T-helper 22 cell (primary cell): ENCODE data around the gene LOXL4.

Experiments
- DNase-seq: peaks from one replicate; pipeline ENCODE4 v3.0.0-alpha.2; 2020; ENCODE audit warnings: low read depth

Gene LOXL4

GRCh38 chr10:98295401-98295811 is 27.4 kb upstream of the LOXL4 start:
- no peak for DNase-seq

DNA sequence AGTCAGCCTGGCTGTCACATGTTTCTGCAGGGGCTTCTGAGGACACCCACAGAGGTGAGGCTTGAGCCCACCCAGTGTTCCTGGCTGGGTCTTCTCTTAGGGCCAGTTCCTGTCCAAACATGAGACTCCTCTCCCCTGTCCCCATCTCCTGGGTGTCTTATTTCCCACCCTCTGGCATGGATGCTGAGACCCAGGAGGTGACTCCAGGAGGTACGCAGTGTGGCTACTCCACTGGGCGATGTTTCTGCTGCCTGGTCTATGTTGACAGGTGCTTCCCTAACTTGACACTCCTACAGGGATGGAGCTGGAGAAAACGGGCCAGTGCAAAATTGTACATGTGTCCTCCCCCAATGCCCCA is 26.3 kb upstream of the LOXL4 start:
- no peak for DNase-seq

GRCh38 chr10:98293550-98294269 is 25.7 kb upstream of the LOXL4 start:
- no peak for DNase-seq

- DNase-seq: no peak
Measured at GRCh38 chr10:98292971-98293370, 25.0 kb upstream of the LOXL4 start.

DNA sequence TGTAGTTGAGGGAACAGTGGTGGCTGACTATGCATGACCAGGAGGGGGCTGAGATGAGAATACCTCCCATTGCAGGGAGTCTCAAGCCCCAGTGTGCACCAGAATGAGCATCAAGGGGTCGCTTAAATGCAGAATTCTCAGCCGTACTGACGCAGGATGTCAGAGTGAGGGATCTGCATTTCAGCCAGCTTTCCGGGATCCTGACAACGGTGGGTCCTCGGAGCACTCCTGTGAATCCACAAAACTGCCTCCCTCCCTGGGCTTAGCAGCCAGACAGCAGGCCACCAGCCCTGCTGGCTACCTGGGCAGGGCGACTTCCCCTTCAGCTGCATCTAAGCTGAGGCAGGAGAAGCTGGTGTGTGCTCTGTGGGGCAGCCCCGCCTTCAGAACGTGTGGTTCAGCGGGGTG is 21.8 kb upstream of the LOXL4 start:
- no peak for DNase-seq

GRCh38 chr10:98287321-98287720 is 19.3 kb upstream of the LOXL4 start:
- DNase-seq: no peak

DNA sequence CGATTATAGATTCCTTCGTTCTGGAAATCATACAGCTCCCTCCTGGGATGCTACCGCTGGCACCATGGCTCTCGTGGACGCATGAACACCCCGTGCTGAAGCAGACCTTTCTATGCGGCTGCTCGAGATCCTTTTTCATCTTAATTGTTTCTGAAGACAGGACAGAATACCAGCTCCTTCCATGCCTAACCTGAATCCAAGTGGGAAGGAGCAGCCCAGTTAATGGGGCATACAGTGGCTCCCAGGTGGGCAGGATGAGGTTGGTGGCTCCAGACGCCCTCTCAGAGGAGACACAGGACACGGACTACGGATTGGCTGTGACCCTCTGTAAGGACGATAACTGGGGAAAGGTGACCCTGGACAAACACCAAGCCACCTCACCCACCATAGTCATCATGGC is 18.4 kb upstream of the LOXL4 start:
- no peak for DNase-seq

DNA sequence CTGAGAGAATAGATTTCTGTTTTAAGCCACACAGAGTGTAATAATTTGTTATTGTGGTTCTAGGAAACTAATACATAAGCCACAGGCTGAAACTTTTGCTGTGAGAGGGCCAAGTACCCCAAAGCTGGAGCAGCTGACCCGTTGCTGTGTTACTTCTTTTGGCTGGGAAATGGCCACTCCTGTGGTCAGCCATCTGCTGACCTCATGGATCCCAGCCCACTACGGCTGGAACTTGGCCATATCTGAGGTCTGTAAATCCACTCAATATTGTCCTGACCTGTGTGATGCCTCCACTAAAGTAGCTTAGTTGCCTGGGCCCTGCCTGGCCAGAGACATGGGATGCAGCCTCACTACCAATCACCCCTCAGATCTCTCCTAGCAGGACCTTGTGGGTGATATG is 17.4 kb upstream of the LOXL4 start:
- DNase-seq: no peak

GRCh38 chr10:98276311-98276710 is 8.3 kb upstream of the LOXL4 start:
- DNase-seq: no peak

DNA sequence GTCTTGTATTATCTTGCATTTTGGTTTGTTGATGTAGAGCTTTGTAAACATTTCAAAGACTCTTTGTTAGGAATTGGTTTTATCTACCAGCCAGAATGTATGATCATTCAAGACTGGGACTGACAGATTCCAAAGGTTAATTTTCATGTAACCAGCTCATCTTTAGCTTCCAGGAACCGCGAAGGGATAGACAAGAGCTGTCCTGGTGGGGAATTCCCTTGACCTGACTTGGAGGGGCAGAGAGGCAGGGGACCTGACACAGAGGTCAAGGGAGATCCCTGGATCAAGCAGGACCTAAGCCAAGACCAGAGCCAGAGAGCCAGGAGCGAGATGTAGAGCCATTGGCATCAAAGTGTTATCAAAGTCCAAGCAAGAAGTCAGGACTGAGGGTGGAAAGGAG is 6.6 kb upstream of the LOXL4 start:
- DNase-seq: no peak

- no peak for DNase-seq
Measured at GRCh38 chr10:98273057-98273850, 5.3 kb upstream of the LOXL4 start.

DNA sequence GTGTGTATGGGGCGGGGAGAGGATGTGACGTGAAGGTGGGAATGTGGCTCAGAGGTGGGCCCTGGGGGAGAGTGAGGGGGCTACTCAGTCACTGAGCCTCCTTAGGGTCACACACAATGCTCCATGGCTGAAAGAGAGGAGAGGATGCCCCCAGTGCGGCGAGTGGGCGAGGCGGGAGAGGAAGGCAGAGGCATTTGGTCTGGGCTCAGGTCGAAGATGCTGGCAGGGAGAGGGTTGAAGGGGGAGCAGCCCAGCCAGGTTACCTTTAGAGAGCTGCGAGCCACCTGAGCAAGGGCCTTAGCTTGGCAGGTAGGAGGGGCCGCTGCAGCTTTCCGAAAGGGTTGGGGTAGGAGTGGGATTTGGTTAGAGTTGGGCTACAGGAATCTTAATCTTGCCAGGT is 4.7 kb upstream of the LOXL4 start:
- no peak for DNase-seq

- no peak for DNase-seq
Measured at GRCh38 chr10:98272245-98272644, 4.3 kb upstream of the LOXL4 start.

DNA sequence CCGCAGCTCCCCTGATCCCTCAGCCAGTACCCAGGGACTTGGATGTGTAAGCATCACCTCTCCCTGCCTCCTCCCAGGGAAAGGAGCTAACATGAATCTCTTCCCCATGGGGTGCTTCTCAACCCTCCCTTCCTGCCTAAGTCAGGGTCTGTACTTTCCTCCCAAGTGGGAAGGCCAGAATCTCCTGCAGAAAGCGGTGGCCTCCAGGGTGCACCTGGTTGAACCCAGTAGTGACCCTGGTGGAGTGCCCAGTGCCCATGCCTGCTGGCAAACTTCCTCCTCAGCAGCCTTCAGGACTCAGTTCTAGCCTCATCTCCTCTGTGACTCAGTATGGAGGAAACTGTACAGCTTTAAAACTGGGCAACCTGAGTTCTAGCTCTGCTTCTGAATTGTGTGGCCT is 2.8 kb upstream of the LOXL4 start:
- no peak for DNase-seq

- no peak for DNase-seq
Measured at GRCh38 chr10:98270073-98270740, 2.2 kb upstream of the LOXL4 start.

DNA sequence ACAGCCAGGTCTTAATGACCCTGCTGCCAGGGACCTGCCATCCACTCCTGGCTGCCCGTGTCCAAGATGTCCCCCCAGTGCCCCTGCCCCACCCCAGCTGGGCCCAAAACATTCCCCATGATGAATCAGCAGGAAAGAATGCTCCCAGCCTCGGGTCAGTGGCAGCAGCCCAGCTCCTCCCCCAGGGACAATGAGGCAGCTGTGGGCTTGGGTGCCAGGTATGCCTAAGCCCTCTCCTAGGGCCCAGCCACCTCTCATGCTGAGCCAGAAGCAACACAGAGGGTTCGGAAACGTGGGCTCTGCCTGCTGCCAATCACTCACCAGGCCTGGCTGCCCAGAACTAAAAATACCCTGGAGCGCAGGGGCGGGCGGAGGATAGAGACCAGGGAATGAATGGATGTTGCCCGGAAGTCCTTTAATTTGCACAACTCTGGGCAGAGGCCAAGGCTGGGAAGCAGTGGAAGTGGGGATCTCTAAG is 1.5 kb upstream of the LOXL4 start:
- DNase-seq: no peak

GRCh38 chr10:98268694-98269431 is 869 bp upstream of the LOXL4 start:
- DNase-seq: no peak

DNA sequence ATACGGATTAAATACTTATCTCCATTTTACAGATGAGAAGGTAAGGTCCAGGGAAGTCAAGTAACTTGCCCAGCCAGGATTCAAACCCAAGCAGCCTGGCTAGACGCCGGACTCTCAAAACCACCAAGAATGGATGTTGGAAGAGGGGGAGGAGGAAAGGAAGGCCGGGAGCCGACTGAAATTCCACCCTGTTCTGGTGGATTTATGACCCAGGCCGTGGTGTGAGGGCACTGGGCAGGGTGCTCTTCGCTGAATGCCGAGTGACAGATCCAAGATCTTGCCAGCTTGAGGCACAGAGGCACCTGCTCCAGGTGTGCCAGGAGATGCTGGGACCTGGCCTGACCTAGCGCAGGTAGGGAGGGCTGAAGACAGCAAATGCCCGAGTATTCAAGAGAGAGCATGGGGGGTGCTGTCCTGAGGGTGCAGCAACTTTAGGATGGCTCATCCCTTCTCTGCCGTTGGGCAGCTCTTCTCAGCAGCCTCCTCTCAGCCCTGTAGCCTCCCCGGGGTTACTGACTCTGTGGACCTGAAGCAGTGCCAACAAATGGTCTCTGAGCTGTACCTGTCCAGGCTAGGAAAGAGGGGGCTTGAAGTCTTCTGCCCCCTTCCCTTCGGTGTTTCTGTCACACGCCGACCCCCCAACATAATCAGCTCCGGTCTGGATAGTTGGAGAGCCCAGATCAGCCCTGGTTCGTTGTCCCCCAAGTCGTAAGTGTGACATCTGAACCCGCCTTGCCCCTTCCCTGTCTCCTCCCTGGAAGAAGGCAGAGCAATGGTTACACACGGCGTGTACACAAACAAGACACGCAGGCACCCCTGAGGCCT is 713 bp downstream of the LOXL4 start:
- DNase-seq: no peak

DNA sequence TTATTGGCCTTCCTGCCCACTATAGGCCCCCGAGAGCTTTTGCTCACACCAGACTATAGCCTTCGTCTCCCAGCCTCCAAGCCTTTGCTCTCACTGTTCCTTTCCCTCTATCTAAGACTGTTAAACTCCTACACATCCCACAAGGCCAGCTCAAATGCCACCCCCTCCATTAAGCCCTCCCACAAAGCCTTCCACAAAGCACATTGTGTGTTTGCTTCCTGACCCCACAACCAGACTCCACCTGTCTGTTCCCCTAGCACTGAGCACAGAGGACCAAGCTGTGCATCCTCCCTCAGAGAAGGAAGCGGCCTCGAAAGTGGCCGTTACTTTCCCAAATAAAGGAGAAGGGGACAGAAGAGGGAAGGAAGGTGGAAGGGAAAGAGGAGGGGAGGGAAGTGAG is 1.3 kb downstream of the LOXL4 start:
- DNase-seq: no peak

- no peak for DNase-seq
Measured at GRCh38 chr10:98265403-98266378, 2.3 kb downstream of the LOXL4 start.
